Measurements from ENCODE around the gene IGSF22.

Gene IGSF22

GRCh38 chr11:18704698-18705097, 21.3 kb downstream of the IGSF22 start:
- DNase-seq (ENCODE audit: low spot score), result no peak
- Histone ChIP-seq H3K9me3 (replicated peaks in 1 of 2; ENCODE audit: control insufficient read depth in 2 of 2, insufficient read depth in 1 of 2, low read depth in 1 of 2, low read length in 2 of 2) (no peaks in the 10 kb centered on the region), H3K4me1 (ENCODE audit: control insufficient read depth in 2 of 2, insufficient read depth in 1 of 2, low read depth in 1 of 2, low read length in 2 of 2) (peaks cover 0 to 2% of the 10 kb centered on the region in 2 donors), H2BK120ac (ENCODE audit: low read depth, low read length) (no peak overlapping the region), H2BK12ac (ENCODE audit: low read length) (no peak overlapping the region), H3K36me3 (replicated peaks in 1 of 2; ENCODE audit: control insufficient read depth in 2 of 2, insufficient read depth in 2 of 2, low read length in 2 of 2) (peaks cover 0 to 2% of the 10 kb centered on the region in 2 donors), H2AFZ (ENCODE audit: low read length) (no peak overlapping the region), H2BK15ac (ENCODE audit: low read length) (no peak overlapping the region), H3K4me3 (ENCODE audit: low read length in 2 of 2) (no peak overlapping the region), H3K9ac (ENCODE audit: low read depth, low read length, poor library complexity) (no peak overlapping the region), H3K79me1 (ENCODE audit: low read depth, low read length) (no peaks in the 10 kb centered on the region), H3K18ac (ENCODE audit: low read length) (no peak overlapping the region), H4K91ac (ENCODE audit: low read depth, low read length, poor library complexity) (no peak overlapping the region), H3K14ac (ENCODE audit: low read length) (no peak overlapping the region), H3K4ac (ENCODE audit: low read length) (no peak overlapping the region), H4K8ac (ENCODE audit: low read depth, low read length) (no peak overlapping the region), H3K23ac (ENCODE audit: low read depth, low read length, poor library complexity) (no peak overlapping the region), H2BK5ac (ENCODE audit: low read length) (no peak overlapping the region), H2AK5ac (ENCODE audit: low read depth, low read length) (no peak overlapping the region), H3K27me3 (ENCODE audit: control insufficient read depth in 3 of 3, insufficient read depth in 3 of 3, low read depth in 1 of 3, low read length in 3 of 3) (peaks cover 0 to 30% (median 13%) of the 10 kb centered on the region in 3 experiments), H3K4me2 (ENCODE audit: insufficient read depth, low read length, poor library complexity, severe bottlenecking) (no peak overlapping the region), H3K27ac (replicated peaks; ENCODE audit: low read length) (no peak overlapping the region)
- no CpG with 5 or more reads among the region's 1 CpG for WGBS, 2 donors (ENCODE audit: extremely low coverage in 2 of 2, insufficient read length in 2 of 2, insufficient replicate concordance in 1 of 2)

GRCh38 chr11:18704045-18704645, 21.8 kb downstream of the IGSF22 start:
- H3K4ac ChIP-seq (ENCODE audit: low read length), result no peak overlapping the region
- no peak overlapping the region for H4K8ac ChIP-seq (ENCODE audit: low read depth, low read length)
- peaks cover 0 to 2% of the 10 kb centered on the region in 2 donors for H3K36me3 ChIP-seq (replicated peaks in 1 of 2; ENCODE audit: control insufficient read depth in 2 of 2, insufficient read depth in 2 of 2, low read length in 2 of 2)
- no peak for DNase-seq (ENCODE audit: low spot score)
- H3K9me3 ChIP-seq (replicated peaks in 1 of 2; ENCODE audit: control insufficient read depth in 2 of 2, insufficient read depth in 1 of 2, low read depth in 1 of 2, low read length in 2 of 2), result no peaks in the 10 kb centered on the region
- peaks cover 5 to 6% of the 10 kb centered on the region in 2 donors for H3K4me1 ChIP-seq (ENCODE audit: control insufficient read depth in 2 of 2, insufficient read depth in 1 of 2, low read depth in 1 of 2, low read length in 2 of 2)
- H3K4me3 ChIP-seq (ENCODE audit: low read length in 2 of 2), result no peak overlapping the region
- H3K79me1 ChIP-seq (ENCODE audit: low read depth, low read length), result no peaks in the 10 kb centered on the region
- no peak overlapping the region for H3K23ac ChIP-seq (ENCODE audit: low read depth, low read length, poor library complexity)
- H3K18ac ChIP-seq (ENCODE audit: low read length), result no peak overlapping the region
- no CpG with 5 or more reads among the region's 5 CpGs for WGBS, 2 donors (ENCODE audit: extremely low coverage in 2 of 2, insufficient read length in 2 of 2, insufficient replicate concordance in 1 of 2)
- no peak overlapping the region for H3K27ac ChIP-seq (replicated peaks; ENCODE audit: low read length)
- H2AFZ ChIP-seq (ENCODE audit: low read length), result no peak overlapping the region
- H2AK5ac ChIP-seq (ENCODE audit: low read depth, low read length), result no peak overlapping the region
- H3K4me2 ChIP-seq (ENCODE audit: insufficient read depth, low read length, poor library complexity, severe bottlenecking), result no peak overlapping the region
- H4K91ac ChIP-seq (ENCODE audit: low read depth, low read length, poor library complexity), result no peak overlapping the region
- H2BK120ac ChIP-seq (ENCODE audit: low read depth, low read length), result no peak overlapping the region
- H3K14ac ChIP-seq (ENCODE audit: low read length), result no peak overlapping the region
- no peak overlapping the region for H2BK15ac ChIP-seq (ENCODE audit: low read length)
- H3K27me3 ChIP-seq (ENCODE audit: control insufficient read depth in 3 of 3, insufficient read depth in 3 of 3, low read depth in 1 of 3, low read length in 3 of 3), result peaks cover 0 to 25% (median 14%) of the 10 kb centered on the region in 3 experiments
- H3K9ac ChIP-seq (ENCODE audit: low read depth, low read length, poor library complexity), result no peak overlapping the region
- H2BK12ac ChIP-seq (ENCODE audit: low read length), result no peak overlapping the region
- no peak overlapping the region for H2BK5ac ChIP-seq (ENCODE audit: low read length)

- Histone ChIP-seq H2BK15ac (ENCODE audit: low read length) (no peak overlapping the region), H3K14ac (ENCODE audit: low read length) (no peak overlapping the region), H4K8ac (ENCODE audit: low read depth, low read length) (no peak overlapping the region), H3K79me1 (ENCODE audit: low read depth, low read length) (no peaks in the 10 kb centered on the region), H2BK12ac (ENCODE audit: low read length) (no peak overlapping the region), H3K9me3 (replicated peaks in 1 of 2; ENCODE audit: control insufficient read depth in 2 of 2, insufficient read depth in 1 of 2, low read depth in 1 of 2, low read length in 2 of 2) (no peaks in the 10 kb centered on the region), H4K91ac (ENCODE audit: low read depth, low read length, poor library complexity) (no peak overlapping the region), H3K27me3 (ENCODE audit: control insufficient read depth in 3 of 3, insufficient read depth in 3 of 3, low read depth in 1 of 3, low read length in 3 of 3) (peaks cover 0 to 15% (median 13%) of the 10 kb centered on the region in 3 experiments), H3K4me1 (ENCODE audit: control insufficient read depth in 2 of 2, insufficient read depth in 1 of 2, low read depth in 1 of 2, low read length in 2 of 2) (peaks cover 6 to 9% of the 10 kb centered on the region in 2 donors), H3K36me3 (replicated peaks in 1 of 2; ENCODE audit: control insufficient read depth in 2 of 2, insufficient read depth in 2 of 2, low read length in 2 of 2) (peaks cover 0 to 2% of the 10 kb centered on the region in 2 donors), H3K9ac (ENCODE audit: low read depth, low read length, poor library complexity) (no peak overlapping the region), H2BK120ac (ENCODE audit: low read depth, low read length) (no peak overlapping the region), H3K4me3 (ENCODE audit: low read length in 2 of 2) (no peak overlapping the region), H3K4me2 (ENCODE audit: insufficient read depth, low read length, poor library complexity, severe bottlenecking) (no peak overlapping the region), H3K4ac (ENCODE audit: low read length) (no peak overlapping the region), H2BK5ac (ENCODE audit: low read length) (no peak overlapping the region), H2AFZ (ENCODE audit: low read length) (no peak overlapping the region), H3K18ac (ENCODE audit: low read length) (no peak overlapping the region), H2AK5ac (ENCODE audit: low read depth, low read length) (no peak overlapping the region), H3K27ac (replicated peaks; ENCODE audit: low read length) (no peak overlapping the region), H3K23ac (ENCODE audit: low read depth, low read length, poor library complexity) (no peak overlapping the region)
- no peak for DNase-seq (ENCODE audit: low spot score)
- no CpG with 5 or more reads among the region's 2 CpGs for WGBS, 2 donors (ENCODE audit: extremely low coverage in 2 of 2, insufficient read length in 2 of 2, insufficient replicate concordance in 1 of 2)
Measured at GRCh38 chr11:18703001-18703763, 22.8 kb downstream of the IGSF22 start.

- Histone ChIP-seq H3K4me2 (ENCODE audit: insufficient read depth, low read length, poor library complexity, severe bottlenecking) (no peak overlapping the region), H3K27me3 (ENCODE audit: control insufficient read depth in 3 of 3, insufficient read depth in 3 of 3, low read depth in 1 of 3, low read length in 3 of 3) (peaks cover 0 to 24% (median 15%) of the 10 kb centered on the region in 3 experiments), H2AK5ac (ENCODE audit: low read depth, low read length) (peak overlapping the region; percentile 12), H3K36me3 (replicated peaks in 1 of 2; ENCODE audit: control insufficient read depth in 2 of 2, insufficient read depth in 2 of 2, low read length in 2 of 2) (peaks cover 0 to 2% of the 10 kb centered on the region in 2 donors), H4K8ac (ENCODE audit: low read depth, low read length) (no peak overlapping the region), H3K18ac (ENCODE audit: low read length) (no peak overlapping the region), H3K79me1 (ENCODE audit: low read depth, low read length) (no peaks in the 10 kb centered on the region), H3K14ac (ENCODE audit: low read length) (no peak overlapping the region), H3K9ac (ENCODE audit: low read depth, low read length, poor library complexity) (no peak overlapping the region), H3K4me3 (ENCODE audit: low read length in 2 of 2) (no peak overlapping the region), H4K91ac (ENCODE audit: low read depth, low read length, poor library complexity) (no peak overlapping the region), H3K27ac (replicated peaks; ENCODE audit: low read length) (no peak overlapping the region), H2BK12ac (ENCODE audit: low read length) (no peak overlapping the region), H3K23ac (ENCODE audit: low read depth, low read length, poor library complexity) (peak overlapping the region; percentile 29), H2BK120ac (ENCODE audit: low read depth, low read length) (no peak overlapping the region), H2BK15ac (ENCODE audit: low read length) (no peak overlapping the region), H3K4me1 (ENCODE audit: control insufficient read depth in 2 of 2, insufficient read depth in 1 of 2, low read depth in 1 of 2, low read length in 2 of 2) (peaks cover 8 to 9% of the 10 kb centered on the region in 2 donors), H2BK5ac (ENCODE audit: low read length) (no peak overlapping the region), H3K4ac (ENCODE audit: low read length) (no peak overlapping the region), H2AFZ (ENCODE audit: low read length) (no peak overlapping the region), H3K9me3 (replicated peaks in 1 of 2; ENCODE audit: control insufficient read depth in 2 of 2, insufficient read depth in 1 of 2, low read depth in 1 of 2, low read length in 2 of 2) (no peaks in the 10 kb centered on the region)
- DNase-seq (ENCODE audit: low spot score), result no peak
- WGBS, 2 donors (ENCODE audit: extremely low coverage in 2 of 2, insufficient read length in 2 of 2, insufficient replicate concordance in 1 of 2), result no CpG with 5 or more reads among the region's 17 CpGs
Measured at GRCh38 chr11:18701614-18702216, 24.3 kb downstream of the IGSF22 start.

All from neuronal stem cell (in vitro differentiated cells).